Heart left ventricle (tissue), 16 donors: ENCODE measurements around the gene PDE6A. TPM values are rescaled to one million over a fixed set of nuclear protein-coding genes. Genes with fewer than 3 reads are reported as not detected.
"Not testable (repeated sequence)": the region's sequence is repeated elsewhere in the genome, so short reads cannot be mapped to it uniquely, and the experiment has no call there.

Source experiments
- ATAC-seq, 4 donors: fragments of 200-7000 bp; cut with Tn5 transposase; one replicate each; pipeline ENCODE4 v1.9.1; 2020 to 2022; ENCODE audit warnings: moderate library complexity in 4 of 4, mild to moderate bottlenecking in 3 of 4, moderate number of reproducible peaks in 1 of 4
- DNase-seq, 5 donors: peaks; one replicate each; pipeline ENCODE4 v3.0.0-alpha.2; 2020
- H3K27ac ChIP-seq, 12 donors: fragments of 200-600 bp; sonication (generic) in 4 of 12; one replicate each; pipeline versions ENCODE4 v1.5.0 to v1.8.0; 2016 to 2022; ENCODE audit warnings: mild to moderate bottlenecking in 2 of 12
- H3K27me3 ChIP-seq, 9 donors: fragments of 200-600 bp; sonication (generic) in 2 of 9; one replicate each; pipeline versions ENCODE4 v1.5.1 to v1.8.0; 2016 to 2022; ENCODE audit warnings: mild to moderate bottlenecking in 3 of 9
- H3K36me3 ChIP-seq, 9 donors: fragments of 200-600 bp; sonication (generic) in 2 of 9; one replicate each; pipeline versions ENCODE4 v1.5.0 to v1.8.0; 2018 to 2022; ENCODE audit warnings: mild to moderate bottlenecking in 2 of 9
- H3K4me1 ChIP-seq, 12 donors: fragments of 200-600 bp; sonication (generic) in 4 of 12; one replicate each; pipeline versions ENCODE4 v1.5.0 to v1.8.0; 2016 to 2022; ENCODE audit warnings: mild to moderate bottlenecking in 3 of 12
- H3K4me3 ChIP-seq, 12 donors: fragments of 200-600 bp; sonication (generic) in 4 of 12; one replicate each; pipeline versions ENCODE4 v1.5.0 to v1.8.0; 2017 to 2022; ENCODE audit warnings: mild to moderate bottlenecking in 9 of 12, moderate library complexity in 4 of 12
- H3K9me3 ChIP-seq, 12 donors: fragments of 200-600 bp; sonication (generic) in 4 of 12; one replicate each; pipeline versions ENCODE4 v1.5.0 to v1.8.0; 2016 to 2022; ENCODE audit warnings: mild to moderate bottlenecking in 1 of 12
- CTCF ChIP-seq, 12 donors: fragments of 200-600 bp; sonication (generic) in 4 of 12; IDR thresholded peaks; one replicate each; pipeline versions ENCODE4 v1.5.0 to v1.8.0; 2018 to 2022; ENCODE audit warnings: antibody characterized with exemption in 12 of 12, mild to moderate bottlenecking in 5 of 12
- POLR2A ChIP-seq, 2 donors: fragments of 450-650 bp; IDR thresholded peaks; one replicate each; pipeline ENCODE4 v1.6.1; 2017; ENCODE audit warnings: antibody characterized with exemption in 2 of 2, mild to moderate bottlenecking in 2 of 2, moderate library complexity in 2 of 2
- WGBS, 4 donors: extraction: QIAGEN DNeasy Blood & Tissue Kit in 2 of 4; methylation state at CpG; one replicate each; pipeline versions ENCODE4 v1.1.5 to v1.1.7; 2013 to 2018; 5-methylcytosine and 5-hydroxymethylcytosine counted together
- intact Hi-C, 10 donors: fragments of 100-400 bp; cut with DNase I; formaldehyde crosslinking; loops; one replicate each; pipeline versions ENCODE4 v1.11.1 to v1.14.2; 2022
- polyA plus RNA-seq, 2 donors: library from polyadenylated mRNA; stranded (reverse); fragments of 200-250 nt; gene quantifications; one replicate each; pipeline ENCODE4 v1.2.3, GENCODE V29; 2013
- total RNA-seq, 9 donors: library from RNA; depleted of rRNA in 2 of 9; stranded (reverse); fragments of >200 nt in 2 of 9; fragmentation: NEBNext Ultra II Directional in 3 of 9; extraction: Animal tissue kit (Norgen Biotek cat#: 25700) in 3 of 9; gene quantifications; one replicate each; pipeline versions ENCODE4 v1.1.0 to v1.2.4, GENCODE V29; 2016 to 2023
- donor health status: ischemic (EF 13 %, LVEDD 7.1; RV severe dilation, severe dysfunction).
- donor health status: healthy with polysubstance abuse.
- donor health status: DM: no; HTN: yes; CAD: no.
- donor health status: DM: no; HTN: no; CAD: no.
- donor health status: ischemic (EF 25% LVEDD 6.9; RV normal size, moderate dysfunction).
- donor health status: ischemic (EF 25% LVEDD 5.7; RV mildly dilated, moderate dysfunction).
- donor health status: healthy.
- donor health status: DM: yes; HTN: yes; CAD: no.
- donor health status: ischemic (EF 35%, LVEDD 5.7; RV mildly dilated, moderate dysfunction).
- donor health status: nonischemic (EF 11% LVEDD 7.7; RV severe dilation, severe dysfunction).
- donor health status: DM: yes; HTN: yes; CAD: no.
- donor health status: PGD.
- donor health status: ischemic (EF 29% LVEDD 5.4; RV normal size, mild dysfunction).
- donor health status: nonischemic (EF 23%, LVEDD 6.1; RV moderate dilation, normal function).

The PDE6A gene
- total and polyA plus RNA-seq, 11 donors: 0.04 to 0.35 (median 0.11) TPM; not detected in 1

- Histone ChIP-seq H3K27ac (no peak overlapping the region), H3K36me3 (peaks cover 0 to 3% (median 0%) of the 10 kb centered on the region in 9 donors), H3K4me1 (peaks cover 0 to 24% (median 10%) of the 10 kb centered on the region in 12 donors), H3K9me3 (no peaks in the 10 kb centered on the region), H3K27me3 (no peaks in the 10 kb centered on the region), H3K4me3 (no peak overlapping the region)
- no peak for ATAC-seq
- DNase-seq: no peak
- intact Hi-C loops: no loop called here
- TF ChIP-seq POLR2A (IDR thresholded peaks at IDR 0.05) (no peak), CTCF (IDR thresholded peaks at IDR 0.05) (no peak)
- WGBS, 4 donors: 59 to 80% (median 62%) methylated on average over 7 of the region's 7 CpGs
Observed at GRCh38 chr5:149860801-149861322, 83.7 kb downstream of the PDE6A start.

- Histone ChIP-seq H3K4me3 (no peak overlapping the region), H3K9me3 (no peaks in the 10 kb centered on the region), H3K4me1 (peaks cover 0 to 24% (median 10%) of the 10 kb centered on the region in 12 donors), H3K36me3 (peaks cover 0 to 10% (median 7%) of the 10 kb centered on the region in 9 donors), H3K27ac (no peak overlapping the region), H3K27me3 (no peaks in the 10 kb centered on the region)
- ATAC-seq (no peak), DNase-seq (no peak)
- intact Hi-C loops: loop anchor here in 1 of 10 donors (5.0 kb wide), 1 partner anchor 103 kb away; the partner anchor contains the start of gene SLC26A2
- 94 to 97% (median 97%) methylated on average over 4 of the region's 4 CpGs for WGBS, 4 donors
- TF ChIP-seq CTCF (IDR thresholded peaks at IDR 0.05) (no peak), POLR2A (IDR thresholded peaks at IDR 0.05) (no peak)
Observed at GRCh38 chr5:149859746-149860145, 84.8 kb downstream of the PDE6A start.

DNA sequence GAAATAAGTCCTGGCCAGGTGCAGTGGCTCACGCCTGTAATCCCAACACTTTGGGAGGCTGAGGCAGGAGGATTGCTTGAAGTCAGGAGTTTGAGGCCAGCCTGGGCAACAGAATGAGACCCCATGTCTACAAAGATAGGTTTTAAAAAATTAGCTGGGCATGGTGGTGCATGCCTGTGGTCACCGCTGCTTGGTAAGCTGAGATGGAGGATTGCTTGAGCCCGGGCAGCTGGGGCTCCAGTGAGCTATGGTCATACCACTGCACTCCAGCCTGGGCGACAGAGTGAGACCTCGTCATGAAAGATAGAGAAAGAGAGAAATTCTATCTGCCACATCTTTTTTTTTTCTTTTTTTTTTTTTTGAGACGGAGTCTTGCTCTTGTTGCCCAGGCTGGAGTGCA lies 86.1 kb downstream of the PDE6A start:
- intact Hi-C loops: loop anchor here in 1 of 10 donors (5.0 kb wide), 1 partner anchor 104 kb away; the partner anchor contains the start of gene SLC26A2
- WGBS, 4 donors: 88 to 98% (median 97%) methylated on average over 5 to 6 of the region's 6 CpGs

DNA sequence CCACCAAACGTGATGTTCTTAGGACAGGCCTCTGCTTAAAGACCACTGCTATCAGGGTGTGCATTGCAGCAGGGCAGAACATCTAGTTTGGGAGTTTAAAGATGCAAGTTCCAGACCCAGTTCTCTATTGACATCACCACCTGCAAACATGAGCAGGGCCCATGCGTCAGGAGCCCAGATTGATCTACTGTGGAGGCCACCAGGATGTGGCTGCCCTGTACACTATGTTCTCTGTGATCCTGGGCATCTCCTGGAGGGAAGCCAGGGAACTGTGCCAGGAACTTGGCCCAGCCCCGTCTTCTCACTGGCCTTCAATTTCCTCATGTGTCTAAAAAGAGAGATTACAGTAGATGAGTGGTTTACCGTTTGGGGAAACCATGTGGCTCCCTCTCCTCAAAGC lies 87.1 kb downstream of the PDE6A start:
- ATAC-seq: peak; percentile 94 to 98 (median 98)
- Histone ChIP-seq H3K27me3 (no peaks in the 10 kb centered on the region), H3K9me3 (no peaks in the 10 kb centered on the region), H3K36me3 (peaks cover 0 to 14% (median 7%) of the 10 kb centered on the region in 9 donors), H3K4me3 (no peak overlapping the region), H3K4me1 (peaks cover 0 to 26% (median 18%) of the 10 kb centered on the region in 12 donors), H3K27ac (peak overlapping the region; percentile 32 to 94 (median 71))
- TF ChIP-seq POLR2A (IDR thresholded peaks at IDR 0.05) (peak in 1 of 2 donors; percentile 53), CTCF (IDR thresholded peaks at IDR 0.05) (no peak)
- 16 to 32% (median 23%) methylated on average over 4 of the region's 4 CpGs for WGBS, 4 donors
- peak; percentile 72 to 95 (median 86) for DNase-seq
- intact Hi-C loops: loop anchor here in 1 of 10 donors (5.0 kb wide), 1 partner anchor 105 kb away; the partner anchor contains the start of gene SLC26A2

More for the DNA sequence above, 86.1 kb downstream of the PDE6A start:
- H3K36me3 ChIP-seq: peaks cover 0 to 14% (median 7%) of the 10 kb centered on the region in 9 donors
- H3K27me3 ChIP-seq, DNase-seq, H3K9me3 ChIP-seq, H3K4me3 ChIP-seq, ATAC-seq: not testable (repeated sequence)
- peaks cover 0 to 24% (median 11%) of the 10 kb centered on the region in 12 donors for H3K4me1 ChIP-seq
- H3K27ac ChIP-seq: peak overlapping the region in 5 of 12 donors; percentile 62 to 94 (median 75)
